OCI-LY7 (cell line): ENCODE results near the gene DNMT3A. TPM values are rescaled to one million over a fixed set of nuclear protein-coding genes. Genes with fewer than 3 reads are reported as not detected.

ENCODE experiments used
- BruUV-seq: library from RNA; stranded (reverse); fragments of 400-500 nt; replicated peaks from 2 replicates; lab custom pipeline; 2021; lab: Mats Ljungman, UMichigan
- CTCF ChIA-PET: fragments of 300-600 bp; sonication (Branson Sonifier 250); formaldehyde crosslinking; loops from one replicate; lab custom pipeline; 2022; ENCODE audit warnings: antibody characterized with exemption; ENCODE audit not compliant: unreplicated experiment; lab: Charles Lee
- POLR2A ChIA-PET: fragments of 300-600 bp; sonication (Branson Sonifier 250); formaldehyde crosslinking; loops from one replicate; lab custom pipeline; 2022; ENCODE audit warnings: antibody characterized with exemption; lab: Charles Lee
- DNase-seq: peaks from one replicate; pipeline ENCODE4 v3.0.0-alpha.2; 2015; ENCODE audit warnings: low spot score
- H2AFZ ChIP-seq: fragments of 200-600 bp; sonication (generic), shearing (Covaris generic); 2 replicates; pipeline ENCODE4 v1.6.1; 2014; ENCODE audit warnings: mild to moderate bottlenecking, antibody characterized with exemption, low read length, moderate library complexity
- H3K27ac ChIP-seq: fragments of 200-600 bp; sonication (generic); 2 replicates; pipeline ENCODE4 v1.5.1; 2014; ENCODE audit warnings: mixed run types, low read depth, mild to moderate bottlenecking, moderate library complexity, low read length, inconsistent platforms; ENCODE audit not compliant: poor library complexity, severe bottlenecking
- H3K36me3 ChIP-seq: fragments of 200-600 bp; sonication (generic); 2 replicates; pipeline ENCODE4 v1.6.1; 2014; ENCODE audit warnings: mild to moderate bottlenecking, antibody characterized with exemption, low read length, moderate library complexity, mixed read lengths; ENCODE audit not compliant: insufficient read depth
- H3K4me1 ChIP-seq: fragments of 200-600 bp; sonication (generic); 2 replicates; pipeline ENCODE4 v1.5.1; 2014; ENCODE audit warnings: mild to moderate bottlenecking, low read length; ENCODE audit not compliant: insufficient read depth, poor library complexity, severe bottlenecking
- H3K4me2 ChIP-seq: fragments of 200-600 bp; sonication (generic); 2 replicates; pipeline ENCODE4 v1.6.1; 2014; ENCODE audit warnings: mild to moderate bottlenecking, low read length
- H3K4me3 ChIP-seq: fragments of 200-600 bp; sonication (generic); 2 replicates; pipeline ENCODE4 v1.5.1; 2014; ENCODE audit warnings: mild to moderate bottlenecking, low read depth, low read length; ENCODE audit not compliant: poor library complexity, severe bottlenecking
- H3K79me2 ChIP-seq: fragments of 200-600 bp; sonication (generic); 2 replicates; pipeline ENCODE4 v1.6.1; 2016; ENCODE audit warnings: low read depth, mild to moderate bottlenecking, low read length, moderate library complexity, mixed read lengths; ENCODE audit not compliant: insufficient read depth
- H3K9me2 ChIP-seq: fragments of 200-600 bp; sonication (generic); 2 replicates; pipeline ENCODE4 v1.6.1; 2016; ENCODE audit warnings: mild to moderate bottlenecking, low read length, mixed read lengths; ENCODE audit not compliant: insufficient read depth
- H3K9me3 ChIP-seq: fragments of 200-600 bp; sonication (generic); 2 replicates; pipeline ENCODE4 v1.6.1; 2014; ENCODE audit warnings: mild to moderate bottlenecking, mixed run types, low read length, mixed read lengths
- H4K20me1 ChIP-seq: fragments of 200-600 bp; sonication (generic); 2 replicates; pipeline ENCODE4 v1.6.1; 2014; ENCODE audit warnings: mild to moderate bottlenecking, antibody characterized with exemption, low read length, moderate library complexity, mixed read lengths; ENCODE audit not compliant: insufficient read depth
- CTCF ChIP-seq: fragments of 200-600 bp; sonication (generic); conservative IDR thresholded peaks from 2 replicates; pipeline ENCODE4 v1.5.1; 2014; ENCODE audit warnings: mild to moderate bottlenecking, antibody characterized with exemption, low read length, moderate library complexity, mixed read lengths
- EZH2phosphoT487 ChIP-seq: fragments of 200-600 bp; sonication (generic); IDR thresholded peaks from 2 replicates; pipeline ENCODE4 v1.6.1; 2018; ENCODE audit warnings: low read depth, borderline replicate concordance, mild to moderate bottlenecking, mixed run types, antibody characterized with exemption, low read length, moderate library complexity, mixed read lengths
- intact Hi-C: fragments of 100-400 bp; cut with micrococcal nuclease; formaldehyde crosslinking; loops from one replicate; pipeline ENCODE4 v1.10.0; 2022; ENCODE audit not compliant: unreplicated experiment
- total RNA-seq, 2 experiments: library from RNA; depleted of rRNA in 1 of 2; stranded (reverse); fragments of >200 nt in 1 of 2; shearing (Covaris generic) in 1 of 2; gene quantifications; 2 replicates each; pipeline ENCODE4 v1.2.3, GENCODE V29; 2014 to 2022

Gene DNMT3A
- total RNA-seq, 2 experiments from 2014 or later = 2.8 to 7.3 TPM

DNA sequence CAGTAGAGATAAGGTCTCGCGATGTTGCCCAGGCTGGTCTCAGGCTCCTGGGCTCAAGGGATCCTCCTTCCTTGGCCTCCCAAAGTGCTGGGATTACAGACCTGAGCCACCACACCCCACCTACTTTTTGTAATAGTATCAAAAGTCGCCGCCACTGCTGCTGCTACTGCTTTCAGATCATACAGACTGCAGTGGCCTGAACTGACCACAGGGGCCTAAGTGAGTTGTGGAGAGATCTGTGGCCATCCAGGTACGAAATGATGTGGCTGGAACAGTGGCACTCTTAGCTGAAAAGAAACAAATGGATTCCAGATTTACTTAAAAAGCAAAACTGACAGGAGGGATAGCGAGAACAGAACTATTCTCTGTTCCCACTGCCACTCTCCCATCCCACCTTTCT, 140.5 kb downstream of the DNMT3A start:
- intact Hi-C loops = no loop called here
- H3K36me3 ChIP-seq = no peaks in the 10 kb centered on the region
- DNase-seq = no peak
- no peaks in the 10 kb centered on the region for H3K9me3 ChIP-seq
- H3K9me2 ChIP-seq = no peaks in the 10 kb centered on the region
- ChIA-PET CTCF (no interaction called here), POLR2A (no interaction called here)
- H3K79me2 ChIP-seq = no peaks in the 10 kb centered on the region
- no peaks in the 10 kb centered on the region; the same call in 1 of the 2 replicates for H4K20me1 ChIP-seq
- no peak overlapping the region for H3K27ac ChIP-seq
- no peak overlapping the region for H3K4me2 ChIP-seq
- H3K4me1 ChIP-seq = no peaks in the 10 kb centered on the region
- no peak overlapping the region for H3K4me3 ChIP-seq
- no TSS peak for BruUV-seq
- H2AFZ ChIP-seq = no peak overlapping the region
- TF ChIP-seq EZH2phosphoT487 = no peak
- peak; percentile 50 for TF ChIP-seq CTCF

DNA sequence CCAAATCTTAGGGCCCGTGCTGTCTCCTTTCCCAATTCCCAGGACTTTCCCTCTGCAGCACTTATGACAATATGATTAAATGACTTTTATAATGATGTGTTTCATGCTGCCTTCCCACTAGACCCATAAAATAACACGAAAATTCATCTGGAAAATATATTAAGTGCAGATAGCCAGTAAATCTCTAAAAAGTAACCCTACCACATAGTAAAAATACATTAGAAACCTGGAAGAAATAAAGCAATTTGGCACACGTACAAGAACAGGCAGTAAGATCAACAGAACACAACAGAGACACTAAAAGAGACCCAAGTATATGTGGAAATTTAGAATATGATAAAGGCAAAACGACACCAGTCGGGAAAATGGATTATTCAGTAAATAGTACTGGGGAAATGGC, 143.1 kb downstream of the DNMT3A start:
- H3K4me2 ChIP-seq = no peak overlapping the region
- H3K9me3 ChIP-seq = no peaks in the 10 kb centered on the region
- no peak overlapping the region for H2AFZ ChIP-seq
- H3K79me2 ChIP-seq = no peaks in the 10 kb centered on the region
- CTCF ChIA-PET = no interaction called here
- H3K27ac ChIP-seq = no peak overlapping the region
- no peaks in the 10 kb centered on the region for H3K9me2 ChIP-seq
- no peaks in the 10 kb centered on the region for H3K4me1 ChIP-seq
- intact Hi-C loops = loop anchor here (5.0 kb wide), 1 partner anchor 226 kb away; the partner anchor contains the start of gene DNAJC27
- no peaks in the 10 kb centered on the region; the same call in 1 of the 2 replicates for H4K20me1 ChIP-seq
- H3K4me3 ChIP-seq = no peak overlapping the region
- no TSS peak for BruUV-seq
- no peaks in the 10 kb centered on the region for H3K36me3 ChIP-seq
- TF ChIP-seq EZH2phosphoT487 (no peak), CTCF (no peak)
- DNase-seq = no peak
- POLR2A ChIA-PET = no interaction called here

DNA sequence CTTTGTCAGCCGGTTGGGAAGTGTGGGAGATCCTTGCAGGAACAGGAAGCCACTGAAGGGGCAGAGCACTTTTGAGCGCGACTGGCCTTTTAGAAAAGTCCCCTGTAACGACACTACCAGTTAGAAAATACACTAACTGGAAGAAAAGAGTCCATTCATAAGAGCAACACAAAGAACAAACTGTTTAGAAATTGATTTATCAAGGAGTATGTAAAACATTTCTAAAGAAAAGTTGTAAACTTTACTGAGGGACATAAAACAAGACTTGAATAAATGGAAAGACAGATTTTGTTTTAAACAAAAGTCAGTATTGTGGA, 143.6 kb downstream of the DNMT3A start:
- Histone ChIP-seq H3K79me2 (no peaks in the 10 kb centered on the region), H4K20me1 (no peaks in the 10 kb centered on the region; the same call in 1 of the 2 replicates), H3K4me2 (no peak overlapping the region), H3K4me1 (no peaks in the 10 kb centered on the region), H3K4me3 (no peak overlapping the region), H3K27ac (no peak overlapping the region), H3K9me3 (no peaks in the 10 kb centered on the region), H3K36me3 (no peaks in the 10 kb centered on the region), H3K9me2 (no peaks in the 10 kb centered on the region), H2AFZ (no peak overlapping the region)
- BruUV-seq = no TSS peak
- DNase-seq = no peak
- TF ChIP-seq EZH2phosphoT487 = no peak
- no peak for TF ChIP-seq CTCF
- POLR2A ChIA-PET = no interaction called here
- CTCF ChIA-PET = no interaction called here
- intact Hi-C loops = loop anchor here (5.0 kb wide), 1 partner anchor 226 kb away; the partner anchor contains the start of gene DNAJC27
